Activated CD8-positive, alpha-beta memory T cell treated with anti-CD3 and anti-CD28 coated beads for 24 hours (primary cell): ENCODE measurements around the gene ZNF462.

Source experiments
- DNase-seq: peaks from one replicate; pipeline ENCODE4 v3.0.0-alpha.2; 2020

Gene ZNF462

DNA sequence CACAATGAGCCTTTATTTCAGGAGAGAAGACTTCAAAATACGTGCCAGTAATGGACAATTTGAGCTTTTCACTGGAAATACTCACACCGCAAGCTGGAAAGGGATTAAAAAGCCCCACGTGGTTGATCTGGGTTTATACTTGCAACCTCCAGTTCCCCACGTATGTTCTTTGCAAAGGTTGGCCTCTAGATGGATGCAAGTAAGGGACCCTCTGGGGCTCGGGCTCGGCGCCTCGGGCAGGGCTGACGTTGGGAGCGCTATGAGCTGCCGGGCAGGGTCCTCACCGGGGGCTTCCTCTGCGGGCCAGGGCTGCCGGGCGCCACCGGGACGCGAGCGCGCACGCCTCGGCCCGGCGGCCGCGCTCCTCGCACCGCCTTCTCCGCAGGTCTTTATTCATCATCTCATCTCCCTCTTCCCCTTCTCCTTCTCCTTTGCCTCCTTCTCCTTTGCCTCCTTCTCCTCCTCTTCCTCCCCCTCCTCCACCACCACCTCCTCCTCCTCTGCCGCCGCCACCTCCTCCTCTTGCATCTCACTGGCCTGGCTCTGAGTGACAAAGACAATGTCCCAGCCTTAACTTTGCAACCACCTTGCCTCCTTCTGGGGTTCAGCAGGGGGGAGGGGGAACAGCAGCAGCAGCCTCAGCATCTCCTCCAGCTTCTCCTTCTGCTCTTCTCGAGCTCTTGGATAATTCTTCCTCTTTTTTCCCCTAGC is 701 bp upstream of the ZNF462 start:
- DNase-seq: no peak

GRCh38 chr9:106864373-106865143 is 1.6 kb downstream of the ZNF462 start:
- no peak for DNase-seq

- no peak for DNase-seq
Observed at GRCh38 chr9:106866243-106866642, 3.3 kb downstream of the ZNF462 start.

DNA sequence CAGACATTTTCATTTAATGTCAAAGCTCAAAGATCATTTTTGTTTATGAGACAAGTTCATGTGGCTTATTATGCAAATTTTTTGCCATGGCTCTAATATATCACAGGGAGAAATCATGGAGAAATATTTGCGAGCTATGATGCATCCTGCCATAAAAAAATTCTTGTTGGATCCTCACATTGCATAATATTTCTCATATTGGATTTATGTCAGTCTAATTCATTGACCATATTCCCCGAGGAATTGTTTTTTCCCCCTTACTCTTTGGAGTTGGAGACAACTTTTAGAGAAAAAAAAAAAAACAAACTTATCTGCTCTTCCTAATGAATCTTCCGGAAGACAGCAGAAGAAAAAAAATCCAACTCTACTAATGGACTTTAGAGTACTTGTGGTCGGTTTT is 4.3 kb downstream of the ZNF462 start:
- no peak for DNase-seq

DNA sequence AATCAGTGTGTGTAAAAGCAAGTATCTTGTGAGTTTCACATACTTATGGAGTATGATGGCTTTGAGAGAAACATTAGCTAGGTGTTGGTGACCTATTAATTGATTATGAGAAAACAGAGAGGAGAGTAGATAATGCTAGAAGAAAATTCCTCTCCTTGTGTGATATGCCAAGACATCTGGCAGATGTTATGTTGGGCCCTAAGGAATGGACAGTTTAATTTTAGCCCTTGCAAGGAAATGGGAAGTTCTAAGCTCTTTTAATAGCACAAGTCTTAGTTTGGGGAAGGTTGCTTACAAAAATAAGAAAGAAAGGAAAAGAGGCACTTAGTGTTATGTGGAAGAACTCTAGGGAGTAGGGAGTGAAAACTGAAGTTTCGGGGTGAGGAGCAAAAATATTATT is 5.1 kb downstream of the ZNF462 start:
- no peak for DNase-seq

DNA sequence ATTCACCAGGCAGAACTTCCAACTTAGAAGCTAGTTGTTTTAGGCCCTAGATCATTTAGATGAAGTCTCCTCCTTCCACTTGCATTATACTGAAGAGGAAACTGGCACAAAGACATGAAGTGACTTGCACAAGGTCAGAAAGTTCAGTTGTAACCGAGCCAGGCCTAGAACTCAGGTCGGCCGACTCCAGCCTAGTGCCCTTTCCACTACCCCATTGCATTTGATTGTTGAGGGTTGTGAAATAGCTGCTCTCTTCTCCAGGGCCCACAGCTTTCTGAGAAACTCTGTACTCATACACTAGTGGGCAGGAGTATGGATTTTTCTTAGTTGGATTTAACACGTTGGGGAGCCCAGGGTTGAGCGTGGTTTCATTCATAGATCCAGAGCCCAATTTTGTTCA is 5.6 kb downstream of the ZNF462 start:
- DNase-seq: no peak

DNA sequence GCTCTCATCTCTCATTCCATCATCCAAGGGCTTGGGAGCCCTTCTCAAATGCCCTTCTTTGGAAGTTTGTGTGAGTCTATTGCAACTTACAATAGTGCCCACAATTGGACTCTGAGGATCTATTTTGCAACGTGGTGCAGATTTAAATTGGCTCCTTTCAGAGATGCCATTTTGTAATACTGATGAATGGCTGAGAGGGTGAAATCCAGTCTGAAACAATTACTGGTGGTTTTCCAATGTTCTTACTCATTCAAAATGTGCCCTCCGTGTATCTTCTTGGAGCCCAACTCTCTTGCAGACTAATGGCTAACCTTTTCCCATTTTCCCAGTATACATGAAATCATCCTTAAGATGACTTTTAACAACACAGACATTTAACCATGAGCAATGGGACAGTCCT is 6.1 kb downstream of the ZNF462 start:
- DNase-seq: no peak

DNA sequence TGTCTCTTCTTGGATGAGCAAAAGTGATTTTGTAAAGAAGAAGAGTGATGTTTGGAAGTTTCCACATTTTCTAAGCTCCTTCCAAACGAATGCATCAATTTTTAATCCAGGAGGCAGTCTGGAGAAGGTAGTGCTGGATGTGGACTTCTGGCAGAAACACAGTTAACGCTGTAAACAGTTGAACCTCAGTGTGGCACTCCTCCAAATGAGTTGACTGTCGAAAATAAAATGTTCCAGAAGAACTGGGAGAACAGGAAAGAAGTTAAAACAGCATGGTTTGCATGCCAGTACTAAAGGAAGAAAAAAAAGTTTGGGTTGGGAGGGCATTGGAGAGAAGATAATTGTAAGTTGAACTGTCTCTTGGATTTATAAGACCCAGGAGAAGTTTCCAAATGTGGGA is 6.5 kb downstream of the ZNF462 start:
- no peak for DNase-seq

DNA sequence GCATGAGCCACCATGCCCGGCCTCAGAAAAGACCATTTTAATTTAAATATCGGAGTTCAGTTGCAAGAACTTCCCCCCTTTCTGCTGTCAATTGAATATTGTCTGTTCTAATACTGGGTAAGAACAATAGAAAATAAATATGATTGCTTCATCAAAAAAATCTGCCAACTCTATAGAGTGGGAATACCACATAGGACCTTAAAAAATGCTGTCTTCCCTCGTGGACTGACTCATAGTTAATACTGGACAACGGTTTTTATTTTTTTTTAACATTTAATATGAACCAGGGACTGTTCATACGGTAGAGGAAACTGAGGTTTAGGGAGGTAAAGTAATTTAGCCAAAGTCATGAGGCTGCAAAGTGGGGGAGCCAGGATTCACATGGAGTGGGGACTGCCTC is 9.7 kb downstream of the ZNF462 start:
- DNase-seq: no peak

DNA sequence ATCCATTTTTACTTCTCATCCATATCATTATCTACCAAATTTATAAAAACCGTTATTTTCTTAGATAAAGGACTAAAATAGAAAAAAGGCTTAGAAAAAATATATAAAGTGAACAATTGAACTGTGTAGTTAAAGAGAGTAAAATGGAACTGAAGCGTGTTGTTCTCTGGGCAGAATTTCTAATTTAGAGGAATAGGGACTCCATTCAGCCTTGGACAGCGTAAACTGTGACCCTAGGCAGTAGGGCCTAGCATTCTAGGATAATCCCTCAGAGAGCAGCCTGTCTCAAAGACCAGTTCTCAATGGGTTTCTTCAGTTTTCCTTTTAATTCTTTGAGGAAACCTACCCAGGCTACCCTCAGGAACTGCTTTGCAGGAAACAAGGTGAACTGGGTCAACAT is 11.1 kb downstream of the ZNF462 start:
- no peak for DNase-seq

DNA sequence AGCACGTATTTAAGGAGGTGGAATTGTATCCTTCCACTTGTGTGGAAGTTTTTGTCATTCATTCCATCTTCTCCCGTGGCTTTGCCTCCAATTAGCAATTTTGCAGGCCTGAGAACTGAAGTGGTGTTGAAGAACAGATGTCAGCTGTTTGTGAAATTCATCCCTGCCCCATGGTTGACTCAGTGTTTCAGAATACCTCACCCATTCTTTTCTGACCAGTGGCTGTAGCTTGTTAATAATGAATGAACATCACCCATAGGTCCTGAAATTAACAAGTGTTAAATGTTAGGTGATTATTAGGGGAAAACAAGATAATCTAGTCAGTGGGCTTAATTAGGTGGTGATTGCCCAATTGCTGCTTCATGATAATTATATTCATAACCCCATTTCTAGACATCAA is 11.7 kb downstream of the ZNF462 start:
- DNase-seq: no peak

DNA sequence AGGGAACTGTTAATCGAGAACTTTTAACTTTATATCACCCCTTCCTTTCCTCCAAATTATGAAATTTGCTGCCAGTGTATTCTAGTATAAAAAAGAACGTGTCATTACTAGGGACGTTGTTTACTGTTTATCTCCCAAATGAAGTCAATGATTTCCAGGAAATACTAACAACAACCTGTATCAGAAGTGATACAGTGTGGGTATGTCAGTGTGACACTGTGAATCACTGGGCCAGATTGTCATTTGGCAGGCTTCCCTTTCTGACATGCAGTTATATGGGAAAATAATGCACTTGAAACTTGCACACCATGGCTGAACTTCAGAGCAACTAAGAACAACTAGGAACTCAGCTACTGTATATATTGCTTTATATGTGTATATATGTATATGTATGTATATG is 12.6 kb downstream of the ZNF462 start:
- no peak for DNase-seq

- DNase-seq: no peak
Observed at GRCh38 chr9:106877345-106877744, 14.4 kb downstream of the ZNF462 start.

DNA sequence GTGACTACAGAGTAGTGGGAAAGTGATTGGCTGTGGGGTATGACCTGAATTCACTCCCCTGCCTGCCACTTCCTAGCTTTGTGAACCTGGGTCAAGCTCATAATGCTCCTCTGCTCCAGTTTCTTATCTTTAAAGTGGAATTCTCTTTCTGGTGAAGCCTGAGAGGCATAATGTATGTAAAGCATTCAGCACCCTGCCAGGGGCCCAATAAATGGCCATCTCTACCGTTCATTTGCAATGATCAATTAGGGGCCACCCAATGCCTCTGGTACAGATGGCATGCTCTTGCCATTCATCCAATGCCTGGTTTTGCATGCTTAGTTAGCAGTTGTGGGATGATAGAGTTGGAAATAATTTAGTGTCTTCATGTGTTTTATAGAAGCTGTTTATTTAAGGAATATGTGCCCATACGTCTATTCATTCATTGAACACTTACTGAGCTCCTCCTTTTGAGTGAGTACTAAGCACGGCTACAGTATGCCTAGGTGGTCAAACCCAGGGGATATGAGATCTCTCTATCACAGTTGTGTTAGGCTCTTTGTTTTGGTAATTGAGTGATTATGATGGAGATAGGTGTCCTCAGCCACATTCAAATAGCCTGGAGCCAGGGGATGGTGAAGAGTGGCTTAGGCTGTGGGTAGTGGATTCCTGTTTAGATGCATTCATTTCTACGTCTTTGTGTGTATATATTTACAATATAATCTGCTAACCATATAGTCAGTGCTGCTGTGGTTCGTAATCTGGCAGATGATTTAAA is 15.3 kb downstream of the ZNF462 start:
- no peak for DNase-seq

DNA sequence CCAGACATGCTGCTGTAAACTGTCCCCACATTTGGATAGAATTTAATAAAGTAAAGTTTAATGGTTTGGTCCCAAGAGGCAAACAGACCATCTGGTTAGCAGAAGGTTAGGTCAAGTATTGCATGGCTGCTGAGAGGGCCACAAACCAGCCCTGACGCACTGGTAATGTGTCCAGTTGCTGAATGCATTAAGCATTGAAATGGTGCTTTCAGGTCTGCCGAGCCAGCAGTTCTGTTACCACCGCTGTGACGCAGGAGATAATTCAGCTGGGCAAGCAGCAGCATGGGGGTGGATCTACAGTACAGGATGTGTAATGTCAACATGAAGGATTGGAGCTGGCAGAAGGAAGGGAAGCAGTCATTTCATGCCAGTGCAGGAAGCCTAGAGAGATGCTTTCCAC is 16.0 kb downstream of the ZNF462 start:
- no peak for DNase-seq

GRCh38 chr9:106879439-106879882 is 16.5 kb downstream of the ZNF462 start:
- no peak for DNase-seq

GRCh38 chr9:106880081-106880480 is 17.1 kb downstream of the ZNF462 start:
- no peak for DNase-seq

DNA sequence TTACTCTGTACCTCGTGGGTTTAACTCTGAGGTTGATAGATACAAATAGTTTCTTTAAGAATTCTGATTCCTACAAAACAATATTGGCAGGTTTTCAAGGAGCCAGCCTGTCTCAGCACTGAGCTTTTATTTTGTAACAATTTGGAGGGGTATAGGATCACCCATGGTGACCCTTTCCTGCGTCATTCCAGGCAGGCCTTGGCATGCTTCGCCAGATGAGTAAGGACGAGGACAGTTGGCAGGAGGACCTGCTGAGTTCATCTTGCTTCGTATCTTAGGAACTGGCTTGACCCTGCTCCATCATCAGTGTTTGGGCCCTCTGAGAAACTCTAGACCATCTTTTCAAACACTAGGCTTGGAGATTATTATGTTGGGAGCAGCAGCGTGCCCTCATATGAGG is 17.9 kb downstream of the ZNF462 start:
- DNase-seq: no peak

- DNase-seq: no peak
Observed at GRCh38 chr9:106883030-106883429, 20.1 kb downstream of the ZNF462 start.

DNA sequence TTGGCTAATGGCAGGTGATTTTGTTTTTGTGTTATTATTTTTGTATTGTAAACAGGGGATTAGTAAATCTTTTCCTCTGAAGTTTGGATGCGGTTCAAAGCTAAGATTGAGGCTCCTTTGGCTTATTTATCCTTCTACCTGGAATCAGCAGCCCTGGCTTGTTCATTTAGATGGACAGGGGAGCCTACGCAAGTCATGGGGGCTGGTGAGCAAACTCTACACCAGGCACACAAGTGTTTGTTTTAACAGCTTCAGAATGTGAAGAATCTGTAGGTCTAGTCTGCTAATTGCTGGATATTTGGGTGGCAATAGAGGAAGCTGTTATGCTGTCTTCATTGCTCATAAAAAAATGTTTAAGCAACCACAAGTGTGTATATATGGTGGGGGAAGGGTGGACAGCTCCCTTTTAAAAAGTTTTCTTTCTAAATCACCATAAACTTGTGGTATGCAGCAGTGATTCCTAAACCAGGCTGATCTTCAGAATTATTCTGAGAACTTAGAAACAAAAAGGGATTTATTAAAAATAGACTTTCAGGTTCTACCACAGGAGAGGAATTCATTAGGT is 20.7 kb downstream of the ZNF462 start:
- no peak for DNase-seq

DNA sequence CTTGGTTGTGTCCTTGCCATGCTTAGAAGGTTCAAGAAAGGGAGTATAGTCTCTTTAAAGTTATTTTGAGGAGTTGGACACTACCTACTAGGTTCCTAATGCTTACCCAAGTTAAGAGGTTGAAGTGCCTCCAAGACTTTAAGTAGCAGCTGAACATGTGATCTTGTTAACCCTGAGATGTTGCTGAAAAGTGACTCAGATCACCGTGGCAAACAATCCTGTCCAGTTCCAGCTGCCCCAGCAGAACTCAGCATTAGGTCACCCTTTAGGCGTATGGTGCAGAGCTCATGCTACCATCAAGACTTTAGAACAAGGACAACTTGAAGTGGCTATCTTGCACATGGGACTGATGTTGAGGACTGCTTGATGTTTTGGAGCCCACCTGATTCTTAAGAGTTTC is 22.5 kb downstream of the ZNF462 start:
- no peak for DNase-seq

DNA sequence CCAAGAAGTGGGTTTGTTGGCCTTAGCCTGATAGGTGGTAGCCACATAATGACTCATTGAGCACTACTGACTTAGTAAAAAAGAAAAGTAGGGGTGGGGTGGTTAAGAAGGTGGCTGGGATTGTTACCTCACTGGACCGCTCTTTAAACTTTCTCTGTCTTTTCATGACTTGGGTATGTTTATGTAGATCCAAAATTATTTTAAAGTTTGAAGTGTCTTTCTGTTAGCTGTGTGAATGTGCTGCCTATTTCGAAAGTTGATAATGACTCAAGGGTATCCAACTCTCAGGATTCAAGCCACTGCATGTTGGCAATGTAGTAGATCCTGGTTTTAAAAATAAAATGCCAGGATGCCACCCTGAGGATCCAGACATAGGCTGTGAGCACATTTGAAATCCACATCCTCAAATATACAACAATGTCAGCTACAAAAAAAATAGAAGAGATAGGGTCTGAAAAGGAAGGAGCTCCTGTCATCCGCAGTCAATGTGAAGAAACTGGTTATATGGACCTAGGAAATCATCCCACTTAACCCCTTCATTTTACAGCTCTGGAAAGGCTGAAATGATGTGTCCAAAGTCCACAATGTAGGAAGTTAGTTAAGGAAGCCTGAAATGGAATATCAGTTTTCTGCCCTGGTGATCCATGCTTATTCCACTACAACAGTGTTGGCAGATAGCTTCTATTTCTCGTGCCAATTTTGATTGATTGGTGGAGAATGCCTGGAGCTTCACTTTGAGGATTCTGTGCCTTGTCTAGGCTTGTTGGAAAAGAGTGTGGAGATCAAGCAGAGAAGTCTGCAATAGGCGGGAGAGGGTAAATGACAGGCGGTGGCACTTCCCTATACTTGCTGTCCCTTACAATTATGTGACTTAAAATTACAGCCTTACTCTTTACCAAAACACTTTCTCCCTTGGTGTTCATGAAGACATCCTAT is 23.4 kb downstream of the ZNF462 start:
- no peak for DNase-seq
